ENCODE data around the gene EIF4E2.
"Not testable (repeated sequence)": the region's sequence is repeated elsewhere in the genome, so short reads cannot be mapped to it uniquely, and the experiment has no call there.

Gene EIF4E2

DNA sequence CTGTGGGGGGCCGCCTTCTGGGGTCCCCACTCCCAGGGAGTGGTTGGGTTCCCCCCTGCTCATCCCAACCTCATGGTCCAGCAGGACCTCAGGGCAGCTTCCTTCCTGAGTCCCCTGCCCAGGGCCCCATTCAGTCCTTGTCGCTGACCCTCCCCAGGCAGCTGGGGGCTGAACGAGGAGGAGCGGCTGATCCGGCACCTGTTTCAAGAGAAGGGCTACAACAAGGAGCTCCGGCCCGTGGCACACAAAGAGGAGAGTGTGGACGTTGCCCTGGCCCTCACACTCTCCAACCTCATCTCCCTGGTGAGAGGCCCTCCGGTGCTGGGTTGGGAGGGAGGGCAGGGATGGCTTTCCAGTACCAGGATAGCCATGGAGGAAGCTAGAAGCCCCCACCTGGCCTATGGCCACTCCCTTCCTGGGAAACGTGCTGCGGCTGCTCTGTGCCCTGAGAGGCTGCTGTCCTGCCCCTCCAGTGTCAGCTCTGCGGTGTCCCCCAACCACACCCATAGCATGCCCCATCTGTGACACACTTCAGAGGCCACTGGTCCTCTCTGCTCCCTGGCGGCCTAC is 24.0 kb upstream of the EIF4E2 start:
- TF ChIP-seq, protein P1, sequence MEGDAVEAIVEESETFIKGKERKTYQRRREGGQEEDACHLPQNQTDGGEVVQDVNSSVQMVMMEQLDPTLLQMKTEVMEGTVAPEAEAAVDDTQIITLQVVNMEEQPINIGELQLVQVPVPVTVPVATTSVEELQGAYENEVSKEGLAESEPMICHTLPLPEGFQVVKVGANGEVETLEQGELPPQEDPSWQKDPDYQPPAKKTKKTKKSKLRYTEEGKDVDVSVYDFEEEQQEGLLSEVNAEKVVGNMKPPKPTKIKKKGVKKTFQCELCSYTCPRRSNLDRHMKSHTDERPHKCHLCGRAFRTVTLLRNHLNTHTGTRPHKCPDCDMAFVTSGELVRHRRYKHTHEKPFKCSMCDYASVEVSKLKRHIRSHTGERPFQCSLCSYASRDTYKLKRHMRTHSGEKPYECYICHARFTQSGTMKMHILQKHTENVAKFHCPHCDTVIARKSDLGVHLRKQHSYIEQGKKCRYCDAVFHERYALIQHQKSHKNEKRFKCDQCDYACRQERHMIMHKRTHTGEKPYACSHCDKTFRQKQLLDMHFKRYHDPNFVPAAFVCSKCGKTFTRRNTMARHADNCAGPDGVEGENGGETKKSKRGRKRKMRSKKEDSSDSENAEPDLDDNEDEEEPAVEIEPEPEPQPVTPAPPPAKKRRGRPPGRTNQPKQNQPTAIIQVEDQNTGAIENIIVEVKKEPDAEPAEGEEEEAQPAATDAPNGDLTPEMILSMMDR (conservative IDR thresholded peaks at IDR 0.05), result no peak
- no peak overlapping the region for H3K27ac ChIP-seq

DNA sequence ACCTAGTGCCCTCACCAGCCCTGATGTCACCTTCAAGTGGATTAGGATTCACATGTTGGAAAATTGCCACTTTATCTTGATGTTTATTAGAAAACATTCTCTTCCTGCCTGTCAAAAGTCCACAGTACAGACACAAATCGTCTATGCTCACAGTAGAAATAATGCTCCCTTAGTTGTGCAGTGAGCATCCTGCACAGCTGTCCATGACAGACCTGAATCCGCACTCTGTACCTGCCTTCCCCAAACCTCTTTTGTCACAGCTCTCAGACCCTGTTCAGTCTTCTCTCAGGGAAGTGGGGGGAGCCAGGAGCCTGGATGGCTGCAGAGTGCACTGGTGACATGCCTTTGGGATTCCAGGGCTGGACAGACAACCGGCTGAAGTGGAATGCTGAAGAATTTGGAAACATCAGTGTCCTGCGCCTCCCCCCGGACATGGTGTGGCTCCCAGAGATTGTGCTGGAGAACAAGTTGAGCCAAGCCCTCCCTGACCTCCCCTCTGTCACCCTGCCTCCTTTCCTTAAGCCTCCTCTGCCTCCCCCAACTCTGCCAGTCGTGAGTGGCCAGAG is 22.5 kb upstream of the EIF4E2 start:
- TF ChIP-seq, protein P1 (conservative IDR thresholded peaks at IDR 0.05), result no peak
- H3K27ac ChIP-seq, result no peak overlapping the region

DNA sequence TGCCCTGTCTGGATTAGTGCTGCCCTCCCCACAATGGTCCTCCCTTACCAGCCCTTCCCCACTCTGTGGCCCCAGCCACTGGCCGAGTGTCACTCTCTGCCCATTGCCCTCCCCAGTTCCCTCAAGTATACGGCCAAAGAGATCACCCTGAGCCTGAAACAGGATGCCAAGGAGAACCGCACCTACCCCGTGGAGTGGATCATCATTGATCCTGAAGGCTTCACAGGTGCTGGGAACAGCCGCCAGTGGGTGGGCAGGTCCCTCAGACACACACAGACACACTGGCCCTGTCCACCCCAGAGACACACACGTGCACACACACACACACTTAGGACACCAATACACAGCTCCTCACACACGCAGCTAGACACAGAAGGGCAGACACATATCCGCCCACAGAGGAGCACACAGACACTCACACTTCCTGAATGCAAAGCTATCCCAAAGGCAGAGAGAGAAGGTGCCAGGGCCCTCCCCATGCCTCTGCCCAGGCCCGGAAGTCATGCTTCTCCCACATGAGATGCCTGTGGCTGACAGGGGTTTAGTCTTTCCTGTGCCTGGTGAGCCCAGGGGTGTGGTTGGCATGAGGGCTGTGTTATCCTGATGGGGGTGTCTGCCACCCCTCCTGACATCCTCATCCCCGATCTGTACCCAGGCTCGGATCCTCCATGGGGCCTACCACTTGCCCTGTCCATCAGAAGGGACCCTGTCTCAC is 21.6 kb upstream of the EIF4E2 start:
- no peak overlapping the region for H3K27ac ChIP-seq
- TF ChIP-seq, protein P1 (conservative IDR thresholded peaks at IDR 0.05), result no peak

DNA sequence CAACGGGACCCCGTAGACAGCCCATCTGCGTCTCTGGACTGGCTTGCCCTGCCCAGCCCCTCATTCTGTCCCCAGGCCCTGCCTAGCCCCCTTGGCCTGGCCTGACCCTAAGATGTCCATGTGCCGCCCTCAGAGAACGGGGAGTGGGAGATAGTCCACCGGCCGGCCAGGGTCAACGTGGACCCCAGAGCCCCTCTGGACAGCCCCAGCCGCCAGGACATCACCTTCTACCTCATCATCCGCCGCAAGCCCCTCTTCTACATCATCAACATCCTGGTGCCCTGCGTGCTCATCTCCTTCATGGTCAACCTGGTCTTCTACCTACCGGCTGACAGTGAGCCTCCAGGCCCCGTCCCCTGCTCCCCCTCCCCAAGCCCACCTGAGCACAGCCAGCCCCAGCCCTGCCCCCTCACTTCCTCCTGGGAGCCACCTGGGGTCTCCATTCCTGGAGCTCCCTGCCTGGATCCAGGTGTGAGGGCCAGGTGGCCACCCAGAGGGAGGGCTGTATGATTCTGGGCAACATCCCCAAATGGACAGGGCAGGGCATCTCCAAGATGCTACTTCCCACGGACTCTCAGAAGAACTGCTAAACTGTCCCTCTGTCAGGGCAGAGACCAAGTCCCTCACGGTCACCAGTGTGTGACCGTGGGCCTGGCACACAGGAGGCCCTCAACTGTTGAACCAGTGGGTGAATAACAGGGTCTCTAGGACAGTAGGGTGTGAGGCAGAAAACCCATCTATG is 20.5 kb upstream of the EIF4E2 start:
- TF ChIP-seq, protein P1 (conservative IDR thresholded peaks at IDR 0.05), result no peak

DNA sequence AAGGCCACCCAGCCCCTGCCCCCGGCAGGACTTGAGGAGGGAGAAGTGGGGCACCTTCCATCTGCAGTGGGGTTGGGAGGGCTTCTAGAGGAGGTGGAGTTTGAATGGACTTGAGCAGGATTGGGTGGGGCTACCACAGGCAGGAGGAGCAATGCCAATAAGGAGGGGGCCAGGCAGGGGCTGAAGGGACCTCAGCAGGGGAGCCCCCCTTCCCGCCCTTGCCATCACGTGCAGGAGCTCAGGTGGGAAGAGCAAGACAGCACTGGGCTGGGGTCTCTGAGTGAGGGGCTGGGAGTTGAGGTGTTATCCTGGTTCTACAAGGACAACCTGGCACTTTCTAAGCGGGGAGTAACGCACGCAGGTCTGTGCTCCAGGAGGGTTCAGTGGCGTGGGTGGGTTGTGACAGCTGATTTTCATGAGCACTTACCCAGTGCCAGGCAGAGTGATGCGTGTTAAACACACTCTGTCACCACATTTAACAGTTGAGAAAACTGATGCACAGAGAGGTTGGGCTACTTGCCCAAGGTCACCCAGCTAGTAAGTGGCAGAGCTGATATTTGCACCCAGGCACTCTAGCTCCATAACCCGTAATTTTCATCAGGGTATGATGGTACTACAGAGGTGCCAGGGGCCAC is 19.7 kb upstream of the EIF4E2 start:
- TF ChIP-seq, protein P1 (conservative IDR thresholded peaks at IDR 0.05), result no peak
- H3K27ac ChIP-seq, result no peak overlapping the region

More for the DNA sequence above, 20.5 kb upstream of the EIF4E2 start:
- H3K27ac ChIP-seq, result no peak overlapping the region

DNA sequence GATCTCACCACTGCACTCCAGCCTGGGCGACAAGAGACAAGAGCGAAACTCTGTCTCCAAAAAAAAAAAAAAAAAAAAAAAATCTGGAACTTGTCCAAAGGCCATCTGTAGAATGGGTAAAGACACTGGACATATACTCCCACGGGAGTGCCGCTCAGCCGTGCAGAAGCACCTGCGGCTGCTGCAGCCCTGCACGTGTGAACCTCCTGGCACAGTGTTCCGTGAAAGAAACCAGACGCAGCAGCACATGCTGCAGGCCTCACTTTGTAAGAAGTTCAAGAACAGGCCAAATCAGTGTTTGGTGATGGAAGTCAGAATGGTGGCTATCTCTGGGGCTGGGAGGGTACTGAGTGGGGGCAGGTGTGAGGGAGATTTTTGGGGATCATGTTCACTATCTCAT is 18.1 kb upstream of the EIF4E2 start:
- TF ChIP-seq, protein P1 (conservative IDR thresholded peaks at IDR 0.05), result no peak

DNA sequence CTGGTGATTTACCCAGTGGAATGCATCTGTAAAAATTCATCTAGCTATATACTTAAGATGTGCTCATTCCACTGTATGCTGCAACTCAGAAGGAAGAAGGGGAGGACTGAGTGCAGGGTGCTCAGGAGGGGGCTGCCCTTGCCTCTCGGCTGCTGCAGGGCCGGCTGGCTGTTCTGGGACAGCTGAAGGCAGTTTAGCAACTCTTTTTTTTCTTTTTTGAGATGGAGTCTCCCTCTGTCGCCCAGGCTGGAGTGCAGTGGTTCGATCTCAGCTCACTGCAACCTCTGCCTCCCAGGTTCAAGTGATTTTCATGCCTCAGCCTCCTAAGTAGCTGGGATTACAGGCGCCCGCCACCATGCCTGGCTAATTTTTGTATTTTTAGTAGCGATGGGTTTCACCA is 17.7 kb upstream of the EIF4E2 start:
- not testable (repeated sequence) for H3K27ac ChIP-seq

More for the DNA sequence above, 18.1 kb upstream of the EIF4E2 start:
- H3K27ac ChIP-seq, result no peak overlapping the region
